ENCODE measurements around the gene CD44.

Gene CD44

DNA sequence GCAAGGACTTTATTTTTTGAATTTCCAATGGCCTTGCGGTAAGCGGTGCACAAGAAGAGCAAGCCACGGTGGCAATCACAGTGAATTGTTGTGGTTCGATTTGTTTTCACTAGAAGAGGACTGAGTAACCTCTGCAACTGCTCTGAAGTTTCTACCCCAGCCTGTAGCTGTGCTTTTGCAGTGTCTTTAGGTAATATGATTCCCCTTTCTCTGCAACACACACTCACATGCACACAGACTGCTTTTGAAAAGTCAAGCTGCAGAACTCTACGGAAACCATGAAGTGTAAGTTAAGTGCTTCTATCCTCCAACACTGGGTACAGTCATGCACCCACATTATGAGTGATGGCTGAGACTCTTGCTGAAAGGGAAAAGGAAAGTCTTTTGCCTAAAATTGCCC is 38.4 kb downstream of the CD44 start:
- DNase-seq (ENCODE audit: low spot score) = no peak

GRCh38 chr11:35178067-35178805 is 39.3 kb downstream of the CD44 start:
- DNase-seq (ENCODE audit: low spot score) = no peak

DNA sequence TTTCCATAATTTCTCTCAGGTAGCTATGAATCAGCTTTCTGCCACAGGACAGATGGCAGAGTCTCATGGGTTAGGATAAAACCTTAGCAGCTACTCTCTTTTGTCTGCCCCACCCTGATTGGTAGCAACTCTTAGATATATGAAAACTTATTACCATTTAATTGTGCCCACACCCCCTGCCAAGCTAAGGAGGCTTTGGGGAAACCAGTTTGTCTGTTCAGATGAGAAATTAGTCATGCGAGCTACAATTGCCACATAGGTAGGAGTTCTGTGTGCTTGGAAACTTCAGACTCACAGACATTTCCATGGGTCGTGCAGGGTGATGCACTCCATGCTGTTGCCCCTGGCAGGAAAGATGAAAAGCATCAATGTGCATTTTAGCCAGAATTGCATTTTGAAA is 39.9 kb downstream of the CD44 start:
- no peak for DNase-seq (ENCODE audit: low spot score)

DNA sequence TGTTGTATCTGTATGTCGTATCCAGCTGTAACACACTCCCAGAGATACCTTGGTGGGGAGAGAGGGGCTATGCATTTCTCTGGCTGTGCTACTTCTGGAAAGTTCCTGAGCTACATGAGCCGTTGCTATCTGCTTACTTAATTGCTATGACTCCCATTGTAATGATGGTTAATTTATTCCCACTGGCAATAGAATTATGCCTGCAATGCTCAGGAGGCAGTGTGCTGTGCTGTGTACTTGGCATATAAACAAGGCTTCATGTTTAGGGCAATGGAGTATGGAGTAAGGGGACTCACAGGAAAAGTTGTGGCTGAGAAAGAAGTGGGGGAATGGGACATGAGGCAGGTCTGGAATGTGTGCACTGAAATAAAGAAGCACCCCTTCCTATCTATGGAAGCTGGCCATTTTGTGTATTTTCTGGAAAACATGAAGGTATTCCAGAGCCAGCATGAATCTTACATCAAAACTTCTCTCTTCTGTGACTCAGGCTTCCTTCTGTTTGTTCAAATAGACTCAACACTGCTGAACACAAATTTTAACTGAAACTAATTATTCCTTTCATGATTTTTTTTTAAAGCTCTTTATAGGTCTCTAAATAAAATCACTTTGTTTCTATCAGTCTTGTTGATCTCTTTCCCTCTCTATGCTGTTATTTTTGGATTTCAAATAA is 40.6 kb downstream of the CD44 start:
- no peak for DNase-seq (ENCODE audit: low spot score)

DNA sequence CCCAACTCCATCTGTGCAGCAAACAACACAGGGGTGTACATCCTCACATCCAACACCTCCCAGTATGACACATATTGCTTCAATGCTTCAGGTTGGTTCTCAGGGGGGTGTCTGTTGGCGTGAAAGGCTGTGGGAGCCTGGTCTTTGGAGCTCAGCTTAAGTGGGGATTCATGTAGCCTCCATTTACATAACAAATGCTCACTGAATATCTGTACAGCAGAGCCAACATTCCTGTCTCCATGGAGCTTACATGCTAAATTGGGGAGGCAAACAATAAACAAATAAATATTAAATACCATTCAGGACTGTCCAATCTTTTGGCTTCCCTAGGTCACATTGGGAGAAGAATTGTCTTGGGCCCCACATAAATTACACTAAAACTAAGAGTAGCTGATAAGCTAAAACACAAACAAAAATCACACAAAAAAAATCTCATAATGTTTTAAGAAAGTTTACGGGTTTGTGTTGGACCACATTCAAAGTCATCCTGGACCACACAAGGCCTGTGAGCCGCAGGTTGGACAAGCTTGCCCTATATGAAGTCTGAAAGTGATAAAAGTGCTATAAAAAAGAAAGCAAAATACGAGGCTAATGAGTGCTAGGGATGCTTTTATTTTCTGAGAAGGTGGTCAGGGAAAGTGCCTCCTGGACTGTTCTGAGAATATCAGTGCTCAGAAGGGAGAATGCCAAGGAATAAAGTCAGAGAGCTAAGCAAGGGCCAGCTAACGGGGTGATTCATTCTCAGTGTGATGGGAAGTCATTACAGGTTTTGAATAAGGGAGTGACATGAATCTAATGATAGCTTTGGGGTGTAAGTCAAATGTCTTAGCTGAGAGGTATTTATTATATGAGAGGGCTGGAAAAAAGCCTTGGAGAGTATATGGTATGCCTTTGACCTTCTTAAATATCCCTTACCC is 41.6 kb downstream of the CD44 start:
- DNase-seq (ENCODE audit: low spot score) = no peak

- peak; percentile 19 for DNase-seq (ENCODE audit: low spot score)
These were observed 43.5 kb downstream of the CD44 start for GRCh38 chr11:35182317-35182939.

DNA sequence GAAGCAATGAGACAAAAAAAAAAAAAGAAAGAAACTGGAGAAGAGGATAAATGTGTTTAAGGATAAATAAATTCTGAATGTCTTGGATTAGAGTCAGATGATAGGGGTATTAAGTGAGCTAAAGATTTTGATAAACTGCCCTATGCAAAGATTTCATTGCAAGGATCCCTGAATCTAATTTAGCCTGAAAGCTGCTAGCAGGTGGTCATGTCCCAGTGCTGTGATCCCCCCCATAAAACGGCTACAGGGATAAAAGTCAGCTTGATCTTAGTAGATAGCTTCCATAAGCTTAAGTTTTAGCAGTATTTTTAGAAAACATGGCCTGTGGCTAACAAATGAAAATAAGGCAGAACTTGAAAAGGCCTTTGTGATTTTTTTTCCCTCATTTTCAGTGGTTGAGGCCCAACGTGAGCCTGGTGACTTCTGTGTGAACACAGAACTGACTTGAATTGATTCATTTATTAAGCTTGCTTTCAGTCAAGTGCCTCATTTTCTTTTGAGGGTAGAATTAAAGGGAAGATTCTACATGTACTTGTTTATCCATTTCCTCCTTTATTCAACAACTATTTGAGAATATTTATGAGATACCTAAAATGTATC is 44.5 kb downstream of the CD44 start:
- DNase-seq (ENCODE audit: low spot score) = no peak

- DNase-seq (ENCODE audit: low spot score) = no peak
These were observed 46.7 kb downstream of the CD44 start for GRCh38 chr11:35185696-35186095.

- DNase-seq (ENCODE audit: low spot score) = no peak
These were observed 49.0 kb downstream of the CD44 start for GRCh38 chr11:35187996-35188395.

DNA sequence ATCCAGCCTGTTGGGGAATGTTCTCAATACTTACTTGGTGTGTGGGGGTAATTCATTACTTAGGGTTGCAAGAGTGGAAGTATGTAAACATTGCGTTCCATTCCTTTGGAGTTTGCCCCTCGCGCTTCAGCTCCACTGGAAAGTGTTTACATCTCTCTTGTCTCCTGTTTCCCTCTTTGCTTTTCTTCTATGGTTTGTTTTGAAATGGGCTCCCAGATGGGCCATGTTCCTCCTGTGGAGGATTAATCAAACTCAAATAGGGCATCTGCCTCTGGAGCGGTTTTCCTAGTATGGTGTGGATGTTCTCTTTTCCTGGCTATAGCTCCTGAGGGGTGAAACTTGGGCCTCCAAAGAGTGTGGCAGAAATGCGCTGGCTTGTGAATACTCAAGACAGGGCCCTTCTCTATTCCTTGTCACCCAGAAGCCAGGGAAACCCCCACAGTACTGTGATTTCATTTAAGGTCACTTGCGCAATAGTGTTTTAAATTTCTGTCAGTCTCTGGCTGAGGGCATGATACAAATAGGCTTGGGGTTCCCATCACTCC is 51.9 kb downstream of the CD44 start:
- DNase-seq (ENCODE audit: low spot score) = no peak

- no peak for DNase-seq (ENCODE audit: low spot score)
These were observed 53.4 kb downstream of the CD44 start for GRCh38 chr11:35192347-35192746.

DNA sequence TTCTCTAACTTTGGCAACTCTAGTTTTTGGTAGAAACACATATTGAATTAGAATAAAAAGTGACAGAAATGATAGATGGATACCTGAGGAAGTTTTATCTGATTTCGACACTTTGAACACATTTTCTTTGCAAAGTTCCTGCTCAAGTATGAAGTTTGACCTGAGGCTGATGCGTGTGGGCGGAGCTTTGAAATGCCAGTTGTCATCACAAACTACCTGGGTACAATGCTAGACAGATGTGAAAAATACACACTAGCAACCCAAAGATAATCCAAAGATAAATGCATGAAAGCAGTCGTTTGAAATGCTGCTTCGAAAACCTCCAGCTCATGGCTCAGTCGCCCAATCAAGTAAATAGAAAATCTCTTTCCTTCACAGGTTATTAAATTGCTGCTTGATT is 54.8 kb downstream of the CD44 start:
- no peak for DNase-seq (ENCODE audit: low spot score)

DNA sequence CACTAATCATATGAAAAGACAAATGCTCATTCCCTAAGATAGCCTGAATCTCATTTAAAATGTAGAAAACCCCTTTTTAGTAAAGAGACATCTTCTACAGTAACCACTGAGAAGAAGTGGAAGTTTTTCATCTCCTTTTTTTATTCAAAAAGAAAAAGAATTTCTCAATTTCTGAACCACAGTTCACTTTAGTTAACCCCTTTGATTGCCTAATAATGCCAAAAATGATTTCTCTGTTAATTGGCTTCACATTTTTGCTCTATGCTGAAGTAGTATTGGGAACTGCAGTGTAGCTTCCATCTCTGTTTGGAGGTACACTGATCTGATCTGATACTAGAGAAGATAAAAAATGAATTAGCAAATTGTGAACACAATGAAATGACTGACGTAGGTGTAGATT is 58.3 kb downstream of the CD44 start:
- DNase-seq (ENCODE audit: low spot score) = no peak

- DNase-seq (ENCODE audit: low spot score) = no peak
These were observed 61.9 kb downstream of the CD44 start for GRCh38 chr11:35200811-35201341.

DNA sequence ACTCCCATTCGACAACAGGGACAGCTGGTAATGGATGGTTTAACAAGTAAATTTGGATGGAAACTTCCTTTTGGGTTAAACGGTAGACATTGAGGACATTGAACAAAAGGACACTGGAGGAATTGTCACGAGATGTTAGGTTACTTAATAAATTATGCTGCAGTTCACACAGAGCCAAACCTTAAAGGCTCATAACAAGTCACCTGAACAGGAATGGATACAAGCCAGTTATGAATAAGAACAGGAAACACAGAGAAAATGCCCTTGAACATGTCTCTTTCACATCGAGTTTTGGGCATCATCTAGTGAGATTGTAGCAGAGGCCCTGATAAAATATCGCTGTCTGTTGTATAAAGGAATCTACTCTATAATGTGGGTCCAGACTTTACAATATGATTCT is 65.6 kb downstream of the CD44 start:
- DNase-seq (ENCODE audit: low spot score) = no peak

- no peak for DNase-seq (ENCODE audit: low spot score)
These were observed 67.6 kb downstream of the CD44 start for GRCh38 chr11:35206616-35207015.

DNA sequence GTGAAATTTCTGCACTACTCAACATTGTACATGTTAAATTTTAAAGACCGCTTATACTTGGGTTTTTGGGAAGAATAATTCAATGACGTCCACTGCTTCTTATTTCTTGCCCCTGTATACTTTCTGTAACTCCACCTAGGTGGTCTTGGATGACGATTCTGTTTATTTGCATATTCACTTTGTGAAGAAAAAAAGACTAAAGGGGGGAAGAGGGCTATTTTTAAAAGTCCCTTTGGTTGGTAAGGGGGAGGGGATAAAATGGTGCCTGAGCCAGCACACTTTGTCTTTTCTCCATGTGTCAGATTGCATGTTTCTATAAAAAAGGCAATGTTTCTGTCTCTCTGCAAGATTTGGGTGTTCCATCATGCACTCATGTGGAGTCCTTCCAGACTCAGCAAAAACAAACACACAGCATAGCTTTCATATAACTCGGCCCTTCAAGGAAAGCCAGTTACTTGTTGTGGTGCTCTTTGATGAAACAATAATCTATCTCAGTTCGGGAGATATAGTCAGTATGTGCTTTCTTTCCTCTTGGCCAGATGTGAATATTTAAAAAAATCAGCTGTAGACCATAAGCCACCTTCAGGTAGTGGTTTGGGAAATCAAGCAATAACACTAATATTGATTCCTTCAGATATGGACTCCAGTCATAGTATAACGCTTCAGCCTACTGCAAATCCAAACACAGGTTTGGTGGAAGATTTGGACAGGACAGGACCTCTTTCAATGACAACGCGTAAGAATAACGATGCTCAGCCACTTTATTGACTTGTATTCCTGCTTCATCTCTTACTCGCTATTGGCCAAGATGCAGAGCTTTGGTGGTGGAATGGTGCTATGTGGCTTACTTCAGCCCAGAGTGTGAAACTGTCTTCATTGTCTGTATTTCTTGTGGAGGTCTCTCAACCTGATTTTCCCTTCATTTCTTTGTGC is 68.8 kb downstream of the CD44 start:
- DNase-seq (ENCODE audit: low spot score) = no peak

DNA sequence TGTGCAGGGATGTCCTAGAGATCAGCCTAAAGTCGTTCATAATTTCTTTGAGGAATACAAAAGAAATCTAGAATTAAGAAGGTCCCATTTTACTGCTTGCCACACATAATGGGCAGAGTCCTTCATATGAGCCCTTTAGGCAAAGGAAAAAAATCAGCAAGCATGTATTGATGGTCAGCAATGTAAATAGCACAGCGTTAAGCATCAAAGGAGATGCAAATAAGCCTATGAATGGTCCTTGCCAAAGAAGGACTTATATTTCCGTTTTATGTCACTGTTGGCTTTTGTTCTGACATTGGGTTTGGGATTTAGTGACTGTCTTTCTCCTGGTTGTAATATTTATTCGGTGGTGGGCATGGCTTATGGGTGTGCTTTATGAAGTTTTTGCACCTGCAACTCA is 69.8 kb downstream of the CD44 start:
- no peak for DNase-seq (ENCODE audit: low spot score)

DNA sequence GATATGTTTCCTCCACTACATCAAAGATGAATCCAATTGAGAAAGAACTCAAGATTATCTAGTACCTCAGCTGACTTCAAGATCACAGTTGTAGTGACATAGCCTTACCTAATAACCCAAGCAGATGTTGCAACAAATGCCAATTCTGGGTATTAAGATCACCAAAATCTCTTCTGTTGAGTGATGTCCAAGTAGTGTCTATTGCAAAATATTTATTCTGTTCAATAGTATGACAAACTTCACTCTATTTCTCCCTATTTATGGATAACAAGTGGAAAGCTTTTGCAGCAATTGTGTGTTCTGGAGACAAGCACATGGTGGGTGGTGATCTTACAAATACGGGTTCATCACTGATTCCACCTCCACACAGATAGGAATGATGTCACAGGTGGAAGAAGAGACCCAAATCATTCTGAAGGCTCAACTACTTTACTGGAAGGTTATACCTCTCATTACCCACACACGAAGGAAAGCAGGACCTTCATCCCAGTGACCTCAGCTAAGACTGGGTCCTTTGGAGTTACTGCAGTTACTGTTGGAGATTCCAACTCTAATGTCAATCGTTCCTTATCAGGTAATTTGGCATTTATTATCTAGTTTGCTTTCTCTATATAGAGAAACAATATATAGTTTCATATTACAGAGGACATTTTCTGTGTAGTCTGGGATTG is 72.0 kb downstream of the CD44 start:
- DNase-seq (ENCODE audit: low spot score) = no peak

- peak; percentile 15 for DNase-seq (ENCODE audit: low spot score)
These were observed 73.0 kb downstream of the CD44 start for GRCh38 chr11:35211952-35212351.

All from germinal center (tissue), 1 donor.